Vagina (tissue), 2 donors: ENCODE data around the gene MCAM.

ENCODE experiments used
- POLR2A ChIP-seq, 2 donors: fragments of 450-650 bp; IDR thresholded peaks; one replicate each; pipeline ENCODE4 v1.6.1; 2017; ENCODE audit warnings: antibody characterized with exemption in 2 of 2, mild to moderate bottlenecking in 2 of 2, moderate library complexity in 2 of 2
- POLR2AphosphoS5 ChIP-seq, 2 donors: sonication (generic); formaldehyde crosslinking; IDR thresholded peaks; one replicate each; pipeline ENCODE4 v1.9.0; 2017; ENCODE audit warnings: antibody characterized with exemption in 2 of 2, mild to moderate bottlenecking in 2 of 2, low read depth in 1 of 2; ENCODE audit not compliant: insufficient read depth in 1 of 2
- TF ChIP-seq, protein P1 (sequence below), 3 experiments: fragments of 450-650 bp in 2 of 3; fragments of 200-600 bp in 1 of 3; sonication (generic) in 1 of 3; IDR thresholded peaks; one replicate each; pipeline ENCODE4 v1.5.1; 2017 to 2019; ENCODE audit warnings: antibody characterized with exemption in 3 of 3, mild to moderate bottlenecking in 2 of 3, moderate library complexity in 2 of 3

DNA sequence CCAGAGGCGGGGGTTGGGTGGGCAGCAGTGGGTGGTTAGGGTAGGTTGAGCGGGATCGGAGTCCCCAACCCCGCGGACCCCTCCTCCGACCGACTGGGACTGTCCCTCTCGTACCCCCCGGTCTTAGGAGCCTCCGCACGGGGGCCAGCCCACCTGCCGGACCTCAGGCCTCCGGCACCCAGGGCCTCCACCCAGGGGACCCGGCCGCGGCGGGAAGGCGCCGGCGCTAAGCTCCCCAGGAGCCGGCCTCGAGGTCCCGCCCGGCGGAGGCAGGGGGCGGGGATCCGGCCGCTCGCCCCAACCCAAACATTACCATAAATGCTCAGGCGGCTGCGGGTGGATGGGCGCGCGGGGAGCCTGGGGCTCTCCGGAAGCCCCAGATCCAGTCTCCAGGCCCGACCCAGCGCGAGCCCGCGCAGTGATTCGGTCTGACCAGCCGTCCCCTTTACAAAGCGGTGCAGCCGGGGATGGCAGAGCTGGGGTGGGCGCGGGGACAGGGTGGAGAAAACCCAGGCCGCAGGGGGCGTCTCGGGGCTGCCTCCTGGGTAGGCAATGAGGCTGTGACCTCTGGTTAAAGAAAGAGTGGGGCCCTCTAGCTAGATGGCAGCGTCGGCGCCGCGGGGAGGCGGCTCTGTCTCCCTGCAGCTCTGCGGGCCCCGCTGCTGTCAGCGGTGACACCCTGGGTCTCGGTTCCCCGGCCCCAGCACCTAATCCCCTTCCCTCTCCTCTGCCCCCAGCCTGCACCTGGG lies 4.0 kb upstream of the MCAM start:
- TF ChIP-seq POLR2AphosphoS5 (IDR thresholded peaks at IDR 0.05; ENCODE audit: insufficient read depth in 1 of 2, low read depth in 1 of 2) = peak in 1 of 2 donors; percentile 76
- TF ChIP-seq POLR2A (IDR thresholded peaks at IDR 0.05) = peak in 1 of 2 donors; percentile 21
- TF ChIP-seq, protein P1, sequence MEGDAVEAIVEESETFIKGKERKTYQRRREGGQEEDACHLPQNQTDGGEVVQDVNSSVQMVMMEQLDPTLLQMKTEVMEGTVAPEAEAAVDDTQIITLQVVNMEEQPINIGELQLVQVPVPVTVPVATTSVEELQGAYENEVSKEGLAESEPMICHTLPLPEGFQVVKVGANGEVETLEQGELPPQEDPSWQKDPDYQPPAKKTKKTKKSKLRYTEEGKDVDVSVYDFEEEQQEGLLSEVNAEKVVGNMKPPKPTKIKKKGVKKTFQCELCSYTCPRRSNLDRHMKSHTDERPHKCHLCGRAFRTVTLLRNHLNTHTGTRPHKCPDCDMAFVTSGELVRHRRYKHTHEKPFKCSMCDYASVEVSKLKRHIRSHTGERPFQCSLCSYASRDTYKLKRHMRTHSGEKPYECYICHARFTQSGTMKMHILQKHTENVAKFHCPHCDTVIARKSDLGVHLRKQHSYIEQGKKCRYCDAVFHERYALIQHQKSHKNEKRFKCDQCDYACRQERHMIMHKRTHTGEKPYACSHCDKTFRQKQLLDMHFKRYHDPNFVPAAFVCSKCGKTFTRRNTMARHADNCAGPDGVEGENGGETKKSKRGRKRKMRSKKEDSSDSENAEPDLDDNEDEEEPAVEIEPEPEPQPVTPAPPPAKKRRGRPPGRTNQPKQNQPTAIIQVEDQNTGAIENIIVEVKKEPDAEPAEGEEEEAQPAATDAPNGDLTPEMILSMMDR (IDR thresholded peaks at IDR 0.05) = peak in 1 of 3 experiments; percentile 2
